Islet precursor cell (in vitro differentiated cells): Measurements from ENCODE around the gene SAV1.
"Not testable (repeated sequence)": the region's sequence is repeated elsewhere in the genome, so short reads cannot be mapped to it uniquely, and the experiment has no call there.

Experiments
- DNase-seq: peaks from one replicate; pipeline ENCODE4 v3.0.0-alpha.2; 2018

SAV1 gene

DNA sequence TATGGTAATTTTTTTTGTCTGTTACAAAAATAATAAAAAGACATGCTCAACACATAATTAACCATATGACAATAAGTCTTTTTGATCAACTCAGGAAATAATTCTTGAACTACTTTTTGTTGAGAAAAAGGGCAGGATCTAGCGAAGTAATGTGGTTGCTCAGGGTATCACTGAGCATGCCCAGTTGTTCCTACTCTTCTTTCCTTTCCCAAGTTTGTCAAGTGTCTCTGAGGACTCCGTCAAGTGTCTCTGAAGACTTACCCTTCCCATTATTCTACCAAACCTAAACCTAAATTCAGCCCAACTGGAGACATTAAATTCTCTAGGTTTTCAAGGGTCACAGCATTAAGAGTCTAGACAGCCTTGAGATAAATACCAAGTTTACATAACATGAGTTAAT, 3.5 kb downstream of the SAV1 start:
- DNase-seq, result not testable (repeated sequence)

DNA sequence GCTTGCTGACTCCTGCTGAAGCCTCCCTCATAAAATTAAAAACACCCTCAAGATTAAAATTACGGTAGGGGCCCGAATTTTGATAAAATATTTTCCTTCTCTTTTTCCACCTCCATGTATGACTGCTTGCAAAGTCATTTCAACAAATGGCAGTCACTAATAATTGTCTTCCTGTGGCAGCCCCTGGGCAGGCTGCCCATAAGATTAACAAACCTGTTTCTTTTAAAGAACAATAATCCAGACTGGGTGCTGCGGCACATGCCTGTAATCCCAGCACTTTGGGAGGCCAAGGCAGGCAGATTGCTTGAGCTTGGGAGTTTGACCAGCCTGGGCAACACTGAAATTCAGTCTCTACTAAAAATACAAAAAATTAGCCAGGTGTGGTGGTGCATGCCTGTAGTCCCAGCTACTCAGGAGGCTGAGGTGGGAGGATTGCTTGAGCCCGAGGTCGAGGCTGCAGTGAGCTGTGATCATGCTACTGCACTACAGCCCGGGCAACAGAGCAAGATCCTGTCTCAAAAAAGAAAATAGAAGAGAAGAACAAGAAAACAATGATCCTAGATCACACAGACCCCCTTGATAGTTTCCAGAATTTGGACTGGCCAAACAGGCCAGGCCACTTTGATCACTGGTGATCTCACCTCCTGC, 8.7 kb downstream of the SAV1 start:
- no peak for DNase-seq

DNA sequence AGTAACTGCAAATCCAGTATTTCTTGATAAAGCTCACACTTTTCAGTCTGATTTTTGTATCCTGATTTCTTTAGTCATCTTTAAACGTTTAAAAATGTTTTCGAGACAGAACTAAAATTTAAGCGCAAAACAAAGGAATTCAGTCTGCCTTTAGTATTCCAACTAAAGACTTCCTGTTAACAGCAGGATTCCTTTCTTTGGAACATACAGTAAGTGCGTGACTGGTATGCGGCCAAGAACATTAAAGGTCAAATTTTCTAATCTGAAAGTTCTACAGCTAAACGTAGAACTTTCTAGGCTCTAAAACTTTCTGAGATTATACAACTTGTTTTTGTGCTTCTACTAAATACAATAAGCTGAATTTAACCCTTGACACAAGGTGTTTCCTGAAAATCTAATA, 9.9 kb downstream of the SAV1 start:
- no peak for DNase-seq

DNA sequence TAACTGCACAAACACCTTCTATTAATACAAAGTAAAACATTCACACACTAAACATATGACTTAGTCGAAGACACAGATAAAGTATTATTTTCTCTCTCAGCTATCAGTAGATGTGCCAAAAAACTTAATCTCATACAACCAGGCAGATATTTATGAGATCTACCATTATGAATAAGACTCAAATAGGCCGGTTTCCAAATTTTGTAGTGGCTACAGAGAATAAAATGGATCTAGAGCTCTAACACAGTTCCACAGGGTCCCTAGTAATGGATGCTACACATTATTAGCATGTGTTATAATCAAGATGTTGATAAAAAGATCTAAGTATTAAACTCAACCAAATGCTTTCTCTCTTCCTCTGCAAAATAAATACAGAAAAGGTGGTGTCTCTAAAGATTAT, 10.4 kb downstream of the SAV1 start:
- DNase-seq, result no peak

- DNase-seq, result no peak
These were observed 11.3 kb downstream of the SAV1 start for GRCh38 chr14:50656776-50657175.

DNA sequence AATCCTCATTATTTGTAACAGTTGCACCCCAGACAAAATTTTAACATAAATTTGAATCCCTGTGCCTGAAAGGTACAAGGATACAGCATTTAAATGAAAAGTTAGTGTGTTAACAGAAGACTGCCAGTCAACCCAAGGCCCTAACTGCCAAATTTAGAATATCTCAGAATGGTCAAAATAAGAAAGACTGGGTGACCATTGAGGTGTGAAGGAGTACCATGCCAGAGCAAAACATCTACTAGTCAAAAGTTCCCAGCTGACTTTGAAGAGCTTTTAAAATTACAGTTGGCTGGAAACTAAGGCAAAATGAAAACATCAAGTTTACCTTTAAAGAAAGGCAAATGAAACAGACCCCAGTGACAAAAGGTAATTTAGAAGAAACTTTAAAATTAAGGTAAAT, 18.4 kb downstream of the SAV1 start:
- DNase-seq, result no peak

DNA sequence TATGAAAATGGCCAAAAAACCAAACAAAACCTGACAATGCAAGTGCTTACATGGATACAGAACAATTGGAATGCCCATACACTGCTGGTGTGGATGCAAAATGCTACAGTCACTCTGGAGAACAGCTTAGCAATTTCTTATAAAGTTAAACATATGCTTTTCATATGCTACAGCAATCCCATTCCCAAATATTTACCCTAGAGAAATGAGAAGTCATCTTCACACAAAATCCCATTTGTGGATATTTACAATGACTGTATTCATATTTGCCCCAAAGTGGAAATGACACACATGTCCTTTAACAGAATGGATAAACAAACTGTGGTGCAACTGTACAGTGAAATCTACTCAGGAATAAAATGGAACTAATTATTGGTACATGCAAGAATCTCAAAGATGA, 20.4 kb downstream of the SAV1 start:
- no peak for DNase-seq

DNA sequence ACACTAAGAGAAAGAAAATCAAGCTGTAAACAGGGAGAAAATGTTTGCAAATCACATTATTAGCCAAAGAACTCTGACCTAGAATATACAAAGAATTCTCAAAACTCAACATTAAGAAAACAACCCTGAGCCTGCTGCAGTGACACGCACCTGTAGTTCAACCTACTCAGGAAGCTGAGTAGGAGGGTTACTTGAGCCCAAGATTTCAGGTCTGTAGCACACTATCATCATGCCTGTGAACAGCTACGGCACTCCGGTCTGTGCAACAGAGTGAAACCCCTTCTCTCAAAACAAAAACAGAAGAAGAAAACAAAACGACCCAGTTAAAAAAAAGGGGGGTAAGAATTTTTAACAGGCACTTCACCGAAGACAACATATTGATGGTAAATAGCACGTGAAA, 20.8 kb downstream of the SAV1 start:
- DNase-seq, result no peak

DNA sequence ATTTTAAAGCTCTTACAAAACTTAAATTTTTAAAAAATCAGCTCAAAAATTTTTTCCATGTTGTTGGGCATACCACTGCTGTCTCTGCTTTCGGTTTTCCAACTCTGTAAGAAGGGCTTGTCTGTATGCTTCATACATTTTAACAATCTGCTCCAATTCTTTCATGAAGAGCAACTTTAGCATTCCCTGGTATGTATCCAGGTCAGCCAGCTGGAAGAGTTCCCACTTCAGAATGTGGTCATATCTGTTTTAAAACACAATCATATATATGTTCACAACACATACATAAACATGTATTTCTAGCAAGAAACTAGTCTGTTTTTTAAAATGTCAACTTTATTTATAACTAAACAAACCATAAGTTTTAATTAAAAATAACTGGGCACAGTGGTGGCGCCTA, 33.0 kb downstream of the SAV1 start:
- no peak for DNase-seq

DNA sequence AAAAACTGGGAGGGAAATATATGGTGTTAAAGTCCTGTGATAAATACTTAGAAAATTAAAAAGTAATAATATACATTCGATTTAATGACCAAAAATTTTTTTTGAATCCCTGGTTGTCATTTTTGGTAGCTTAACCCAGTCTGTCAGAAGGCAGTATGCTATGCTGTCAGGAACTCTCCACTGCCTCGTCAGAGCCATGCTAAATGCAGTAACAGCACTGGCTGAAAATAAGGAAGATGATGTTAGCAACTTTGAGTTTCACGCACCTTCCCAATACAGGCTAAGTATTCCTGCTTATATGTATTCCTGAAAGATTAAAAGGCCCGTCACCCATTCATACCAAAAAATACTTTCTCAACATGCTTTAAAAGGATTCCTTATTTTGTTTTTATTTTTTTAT, 34.2 kb downstream of the SAV1 start:
- DNase-seq, result no peak

- DNase-seq, result no peak
These were observed 36.7 kb downstream of the SAV1 start for GRCh38 chr14:50631408-50631821.

- DNase-seq, result not testable (repeated sequence)
These were observed 43.2 kb downstream of the SAV1 start for GRCh38 chr14:50624947-50625346.

GRCh38 chr14:50624447-50624846, 43.7 kb downstream of the SAV1 start:
- DNase-seq, result no peak

DNA sequence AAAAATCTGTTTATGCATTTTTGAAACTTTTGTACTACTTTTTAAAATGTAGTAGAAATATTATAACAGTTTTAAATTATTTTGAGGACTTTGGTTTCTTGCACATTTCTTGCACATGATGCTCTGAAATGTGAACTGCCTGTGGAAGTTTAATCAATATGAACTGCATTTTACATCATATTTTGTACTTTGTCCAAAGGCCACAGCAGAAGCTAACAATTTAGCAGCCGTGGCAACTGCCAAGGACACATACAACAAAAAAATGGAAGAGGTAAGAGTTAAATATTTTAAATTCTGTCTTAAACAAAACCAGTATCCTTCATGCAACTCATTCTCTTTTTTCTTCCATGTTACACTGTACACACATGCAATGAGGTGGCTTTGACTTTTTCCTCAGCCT, 45.1 kb downstream of the SAV1 start:
- DNase-seq, result no peak

- no peak for DNase-seq
These were observed 47.8 kb downstream of the SAV1 start for GRCh38 chr14:50620341-50620740.

- no peak for DNase-seq
These were observed 48.5 kb downstream of the SAV1 start for GRCh38 chr14:50619569-50620141.

- DNase-seq, result no peak
These were observed 51.8 kb downstream of the SAV1 start for GRCh38 chr14:50616275-50616674.

DNA sequence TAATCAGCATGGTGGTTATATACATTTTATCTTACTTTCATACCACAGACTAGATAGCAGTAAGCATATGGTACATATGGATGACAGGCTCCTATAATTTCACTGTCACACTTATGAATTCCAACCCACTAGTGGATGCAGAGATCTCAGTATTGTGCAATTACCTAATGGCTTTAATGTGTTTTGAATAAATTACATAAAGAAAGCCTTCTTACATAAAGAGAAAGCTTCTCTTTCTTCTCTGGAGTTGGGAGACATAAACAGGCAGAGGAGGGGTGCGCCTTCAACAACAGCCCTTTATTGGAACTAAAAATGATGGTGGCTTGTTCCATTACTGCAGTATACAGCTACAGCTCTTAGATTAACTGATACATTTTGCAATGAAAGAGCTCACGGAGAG, 52.6 kb downstream of the SAV1 start:
- no peak for DNase-seq

GRCh38 chr14:50615056-50615455, 53.0 kb downstream of the SAV1 start:
- no peak for DNase-seq

DNA sequence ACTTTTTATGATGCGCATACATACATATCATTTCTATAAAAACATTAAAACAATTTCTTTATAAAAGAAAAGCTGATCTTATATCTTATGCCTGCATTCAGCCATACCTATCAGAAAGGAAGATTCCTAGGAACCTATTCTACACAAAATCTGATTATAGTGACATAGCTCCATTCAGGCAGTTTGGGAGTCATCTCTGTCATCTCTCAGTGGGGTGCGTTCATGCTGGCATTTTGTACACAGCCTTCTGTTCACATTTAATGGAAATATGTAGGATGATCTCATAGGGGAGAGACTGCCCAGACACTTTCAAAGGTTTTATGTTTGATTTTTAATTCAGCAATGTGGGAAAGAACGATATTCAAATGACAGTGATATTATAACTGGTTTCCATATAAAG, 55.3 kb downstream of the SAV1 start:
- DNase-seq, result no peak

DNA sequence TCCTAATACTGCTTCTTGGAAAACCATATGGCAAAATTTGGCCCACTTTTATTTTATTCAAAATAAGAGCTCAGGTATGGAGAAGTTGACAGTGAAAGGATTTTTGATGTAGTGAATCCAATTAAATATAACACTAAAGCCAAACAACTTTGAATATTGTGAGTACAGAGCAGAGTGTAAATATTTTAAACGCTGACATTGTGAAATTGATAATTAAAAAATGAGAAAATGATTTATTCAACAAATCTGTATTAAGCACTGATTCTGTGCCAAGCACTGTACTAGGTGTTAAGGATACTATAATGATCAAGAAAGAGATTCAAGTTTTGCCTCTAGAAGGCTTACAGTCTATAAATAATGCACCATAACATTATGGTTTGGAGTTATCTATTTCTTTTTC, 57.6 kb downstream of the SAV1 start:
- DNase-seq, result no peak

DNA sequence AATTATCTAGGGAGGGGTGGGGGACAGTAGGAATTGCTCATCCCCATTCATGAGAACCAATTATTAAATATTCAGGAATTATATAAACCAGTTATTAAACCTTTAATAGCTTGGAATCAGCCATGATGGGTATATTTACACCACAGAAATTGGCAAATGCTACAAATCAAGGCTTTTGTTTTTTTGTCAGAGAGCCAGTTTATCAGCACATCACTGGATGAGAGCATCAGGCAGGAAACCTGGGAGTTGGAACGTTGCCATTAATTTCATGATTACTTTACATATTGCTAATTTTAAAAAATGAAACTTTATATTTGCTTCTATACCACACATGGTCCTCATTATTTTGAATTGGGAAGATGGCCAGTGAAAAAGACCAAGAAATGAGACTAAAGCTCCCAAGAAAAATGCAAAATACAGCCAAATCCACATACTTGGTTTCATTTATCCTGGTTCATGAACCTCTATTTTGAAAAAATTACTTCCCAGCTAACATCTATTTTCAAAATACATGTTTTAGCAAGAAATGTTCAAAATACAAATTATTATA, 59.7 kb downstream of the SAV1 start:
- DNase-seq, result no peak

DNA sequence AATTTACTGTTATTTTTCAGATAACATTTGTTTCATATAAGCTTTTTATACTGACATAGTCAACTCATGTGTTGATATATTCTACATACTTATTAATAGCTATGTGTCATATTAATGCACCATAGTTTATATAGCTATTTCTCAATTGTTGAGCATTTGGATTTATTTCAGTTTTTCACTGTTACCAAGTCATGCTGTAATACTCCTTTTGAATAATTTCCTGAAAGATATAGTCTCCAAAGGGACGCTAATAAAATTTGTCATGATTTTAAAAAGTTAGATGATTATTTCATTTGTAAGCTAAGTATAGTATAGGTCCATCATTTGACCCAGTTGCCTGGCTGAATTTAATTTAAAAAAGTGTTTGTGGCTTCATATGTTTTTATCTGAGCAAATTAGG, 60.3 kb downstream of the SAV1 start:
- no peak for DNase-seq

DNA sequence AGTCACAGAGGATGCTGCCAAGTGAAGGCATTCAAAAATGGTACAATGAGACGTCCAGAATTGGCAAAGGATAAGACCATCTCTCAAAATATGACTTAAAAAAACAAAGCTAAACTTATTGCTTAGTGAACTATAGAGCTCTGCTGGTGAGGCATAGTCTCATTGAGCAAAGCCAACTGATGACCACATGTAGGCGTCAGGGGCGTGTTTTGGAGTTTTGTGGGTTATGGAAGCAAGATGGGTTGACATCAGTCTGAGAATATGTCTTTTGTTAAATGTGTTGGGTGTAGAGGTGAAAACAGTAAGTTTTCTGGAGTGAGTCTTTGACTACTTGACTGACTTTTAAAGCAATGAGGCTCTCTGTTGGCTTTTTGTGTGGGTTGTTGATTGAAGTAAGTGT, 60.9 kb downstream of the SAV1 start:
- no peak for DNase-seq

DNA sequence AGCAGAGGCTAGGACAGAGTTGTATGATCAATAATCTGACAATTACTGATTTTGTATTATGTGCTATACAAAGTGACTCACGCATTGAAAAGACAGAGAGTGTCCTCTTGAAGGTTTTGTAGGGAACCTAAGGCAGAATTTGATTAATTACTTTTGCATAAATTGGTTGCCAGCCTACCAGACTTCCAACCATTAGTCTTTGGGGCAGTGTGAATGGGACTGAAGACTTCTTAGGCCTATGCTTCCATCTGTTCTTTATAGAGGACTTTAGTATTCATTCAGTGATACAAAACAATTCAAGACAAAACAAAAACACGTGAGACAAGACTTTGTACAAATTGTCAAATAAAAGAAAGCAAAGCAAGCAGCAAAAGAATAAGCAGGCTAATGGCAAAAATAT, 61.6 kb downstream of the SAV1 start:
- no peak for DNase-seq
